Measurements from ENCODE around the gene XYLB.

DNA sequence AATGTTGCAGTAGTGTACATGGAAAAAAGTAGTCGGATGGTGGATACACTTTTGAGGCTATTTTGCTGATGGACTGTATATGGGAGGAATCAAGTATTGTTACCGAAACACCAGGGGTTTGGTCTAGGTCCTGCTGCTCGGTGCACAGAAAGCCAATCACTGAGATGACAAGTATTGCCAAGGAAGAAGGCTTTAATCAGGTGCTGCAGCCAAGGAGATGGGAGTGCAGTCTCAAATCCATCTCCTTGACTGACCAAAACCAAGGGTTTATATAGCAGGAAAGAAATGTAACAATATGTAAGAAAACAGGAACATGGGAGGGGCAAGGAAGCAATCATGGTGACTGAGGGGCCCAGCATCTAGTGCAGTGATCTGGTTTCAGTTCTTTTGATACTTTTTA, 104.3 kb downstream of the XYLB start:
- TF ChIP-seq, protein P1, sequence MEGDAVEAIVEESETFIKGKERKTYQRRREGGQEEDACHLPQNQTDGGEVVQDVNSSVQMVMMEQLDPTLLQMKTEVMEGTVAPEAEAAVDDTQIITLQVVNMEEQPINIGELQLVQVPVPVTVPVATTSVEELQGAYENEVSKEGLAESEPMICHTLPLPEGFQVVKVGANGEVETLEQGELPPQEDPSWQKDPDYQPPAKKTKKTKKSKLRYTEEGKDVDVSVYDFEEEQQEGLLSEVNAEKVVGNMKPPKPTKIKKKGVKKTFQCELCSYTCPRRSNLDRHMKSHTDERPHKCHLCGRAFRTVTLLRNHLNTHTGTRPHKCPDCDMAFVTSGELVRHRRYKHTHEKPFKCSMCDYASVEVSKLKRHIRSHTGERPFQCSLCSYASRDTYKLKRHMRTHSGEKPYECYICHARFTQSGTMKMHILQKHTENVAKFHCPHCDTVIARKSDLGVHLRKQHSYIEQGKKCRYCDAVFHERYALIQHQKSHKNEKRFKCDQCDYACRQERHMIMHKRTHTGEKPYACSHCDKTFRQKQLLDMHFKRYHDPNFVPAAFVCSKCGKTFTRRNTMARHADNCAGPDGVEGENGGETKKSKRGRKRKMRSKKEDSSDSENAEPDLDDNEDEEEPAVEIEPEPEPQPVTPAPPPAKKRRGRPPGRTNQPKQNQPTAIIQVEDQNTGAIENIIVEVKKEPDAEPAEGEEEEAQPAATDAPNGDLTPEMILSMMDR (IDR thresholded peaks at IDR 0.05): no peak
- no peak for TF ChIP-seq POLR2A (IDR thresholded peaks at IDR 0.05)

All from esophagus squamous epithelium (tissue), 4 donors.